CD14-positive monocyte (primary cell): ENCODE measurements around the gene ESRRA. TPM values are rescaled to one million over a fixed set of nuclear protein-coding genes. Genes with fewer than 3 reads are reported as not detected.
A peak's percentile ranks its signal among the peaks of the same experiment; 100 is the strongest.

Experiments
- DNase-seq, 3 donors: peaks; one replicate each; pipeline ENCODE4 v3.0.0-alpha.2; 2011 to 2022
- H2AFZ ChIP-seq: 2 replicates; pipeline ENCODE4 v1.6.0; 2012; ENCODE audit warnings: mild to moderate bottlenecking, low read depth, low read length, inconsistent platforms; ENCODE audit not compliant: insufficient read depth, poor library complexity, severe bottlenecking
- H3K27ac ChIP-seq, 2 donors: 1 replicate in 1 of 2; 2 replicates in 1 of 2; pipeline ENCODE4 v1.5.1; 2012 to 2013; ENCODE audit warnings: low read length in 2 of 2, control low read depth in 1 of 2, inconsistent platforms in 1 of 2, low read depth in 1 of 2, mild to moderate bottlenecking in 1 of 2
- H3K27me3 ChIP-seq, 2 donors: one replicate each; pipeline versions ENCODE4 v1.6.0 to v1.6.1; 2011 to 2013; ENCODE audit warnings: low read length in 2 of 2; ENCODE audit not compliant: control insufficient read depth in 2 of 2, insufficient read depth in 2 of 2
- H3K36me3 ChIP-seq, 2 donors: replicated peaks in 1 of 2; 1 replicate in 1 of 2; 2 replicates in 1 of 2; pipeline versions ENCODE4 v1.5.1 to v1.6.1; 2012 to 2013; ENCODE audit warnings: low read length in 2 of 2, control low read depth in 1 of 2, inconsistent platforms in 1 of 2, mild to moderate bottlenecking in 1 of 2; ENCODE audit not compliant: insufficient read depth in 2 of 2, control insufficient read depth in 1 of 2
- H3K4me1 ChIP-seq, 2 donors: 1 replicate in 1 of 2; 2 replicates in 1 of 2; pipeline versions ENCODE4 v1.5.1 to v1.6.1; 2012 to 2013; ENCODE audit warnings: low read length in 2 of 2, control low read depth in 1 of 2, inconsistent platforms in 1 of 2, mild to moderate bottlenecking in 1 of 2, moderate library complexity in 1 of 2; ENCODE audit not compliant: insufficient read depth in 2 of 2, control insufficient read depth in 1 of 2
- H3K4me2 ChIP-seq: replicated peaks from 2 replicates; pipeline ENCODE3; 2012; ENCODE audit warnings: low read length, moderate library complexity, mild to moderate bottlenecking; ENCODE audit not compliant: poor library complexity, severe bottlenecking; ENCODE audit errors: extremely low read depth
- H3K4me3 ChIP-seq, 3 experiments: fragments of 200-600 bp in 1 of 3; sonication (generic) in 1 of 3; replicated peaks in 1 of 3; 1 replicate in 2 of 3; 2 replicates in 1 of 3; pipeline ENCODE4 v1.5.1; 2011 to 2013; ENCODE audit warnings: low read length in 3 of 3, mild to moderate bottlenecking in 3 of 3, control low read depth in 2 of 3, low read depth in 2 of 3, inconsistent platforms in 1 of 3, moderate library complexity in 1 of 3
- H3K79me2 ChIP-seq: 2 replicates; pipeline ENCODE4 v1.6.0; 2012; ENCODE audit warnings: mild to moderate bottlenecking, control low read depth, inconsistent platforms, low read length, moderate library complexity; ENCODE audit not compliant: insufficient read depth
- H3K9ac ChIP-seq: 2 replicates; pipeline ENCODE4 v1.6.0; 2017; ENCODE audit warnings: low read length, mild to moderate bottlenecking; ENCODE audit not compliant: insufficient read depth, poor library complexity, severe bottlenecking
- H3K9me3 ChIP-seq, 2 donors: replicated peaks in 1 of 2; 1 replicate in 1 of 2; 2 replicates in 1 of 2; pipeline versions ENCODE4 v1.5.1 to v1.6.1; 2012 to 2013; ENCODE audit warnings: low read length in 2 of 2, control low read depth in 1 of 2; ENCODE audit not compliant: control insufficient read depth in 1 of 2, insufficient read depth in 1 of 2
- H4K20me1 ChIP-seq: 2 replicates; pipeline ENCODE4 v1.6.0; 2012; ENCODE audit warnings: mild to moderate bottlenecking, low read length, control low read depth, moderate library complexity; ENCODE audit not compliant: insufficient read depth
- H3K27ac Mint-ChIP-seq, 7 donors: one replicate each; pipeline ENCODE4 v1.8.0; 2020; ENCODE audit warnings: mild to moderate bottlenecking in 7 of 7, mixed read lengths in 7 of 7, moderate library complexity in 6 of 7, inconsistent platforms in 2 of 7
- H3K27me3 Mint-ChIP-seq, 3 donors: one replicate each; pipeline ENCODE4 v1.8.0; 2021 to 2022; ENCODE audit warnings: low read depth in 3 of 3, mild to moderate bottlenecking in 3 of 3, mixed read lengths in 3 of 3, moderate library complexity in 3 of 3, inconsistent platforms in 1 of 3
- H3K36me3 Mint-ChIP-seq, 2 donors: one replicate each; pipeline ENCODE4 v1.8.0; 2020; ENCODE audit warnings: mixed read lengths in 2 of 2, inconsistent platforms in 1 of 2, mild to moderate bottlenecking in 1 of 2
- H3K4me1 Mint-ChIP-seq: one replicate; pipeline ENCODE4 v1.8.0; 2020; ENCODE audit warnings: mild to moderate bottlenecking, mixed read lengths
- H3K4me3 Mint-ChIP-seq, 2 donors: one replicate each; pipeline ENCODE4 v1.8.0; 2020; ENCODE audit warnings: mild to moderate bottlenecking in 2 of 2, mixed read lengths in 2 of 2, moderate library complexity in 1 of 2
- H3K9me3 Mint-ChIP-seq, 7 donors: one replicate each; pipeline ENCODE4 v1.8.0; 2020 to 2022; ENCODE audit warnings: mixed read lengths in 7 of 7, mild to moderate bottlenecking in 6 of 7, moderate library complexity in 6 of 7, inconsistent platforms in 2 of 7
- WGBS: methylation state at CpG from one replicate; pipeline ENCODE4 v1.1.5; 2013; ENCODE audit warnings: missing lambda C conversion rate; ENCODE audit not compliant: insufficient coverage; 5-methylcytosine and 5-hydroxymethylcytosine counted together
- intact Hi-C, 2 donors: fragments of 100-400 bp; cut with micrococcal nuclease; formaldehyde crosslinking; loops; one replicate each; pipeline versions ENCODE4 v1.15.0 to v1.15.1; 2023
- polyA plus RNA-seq, 3 donors: library from polyadenylated mRNA; depleted of rRNA in 1 of 3; unstranded in 2 of 3; stranded (reverse) in 1 of 3; fragments of 300-500 nt in 2 of 3; fragments of >200 nt in 1 of 3; fragmentation: Illumina TruSeq in 2 of 3; gene quantifications; 1 replicate in 2 of 3; 2 replicates in 1 of 3; pipeline ENCODE4 v1.2.3, GENCODE V29; 2012 to 2021
- TF ChIP-seq, protein P1 (sequence below): fragments of 200-600 bp; IDR thresholded peaks from one replicate; pipeline ENCODE4 v1.8.0; 2022; ENCODE audit warnings: antibody characterized with exemption, mild to moderate bottlenecking

ESRRA gene
- polyA plus RNA-seq, 3 donors: 15.3 to 45.7 (median 18.3) TPM

DNA sequence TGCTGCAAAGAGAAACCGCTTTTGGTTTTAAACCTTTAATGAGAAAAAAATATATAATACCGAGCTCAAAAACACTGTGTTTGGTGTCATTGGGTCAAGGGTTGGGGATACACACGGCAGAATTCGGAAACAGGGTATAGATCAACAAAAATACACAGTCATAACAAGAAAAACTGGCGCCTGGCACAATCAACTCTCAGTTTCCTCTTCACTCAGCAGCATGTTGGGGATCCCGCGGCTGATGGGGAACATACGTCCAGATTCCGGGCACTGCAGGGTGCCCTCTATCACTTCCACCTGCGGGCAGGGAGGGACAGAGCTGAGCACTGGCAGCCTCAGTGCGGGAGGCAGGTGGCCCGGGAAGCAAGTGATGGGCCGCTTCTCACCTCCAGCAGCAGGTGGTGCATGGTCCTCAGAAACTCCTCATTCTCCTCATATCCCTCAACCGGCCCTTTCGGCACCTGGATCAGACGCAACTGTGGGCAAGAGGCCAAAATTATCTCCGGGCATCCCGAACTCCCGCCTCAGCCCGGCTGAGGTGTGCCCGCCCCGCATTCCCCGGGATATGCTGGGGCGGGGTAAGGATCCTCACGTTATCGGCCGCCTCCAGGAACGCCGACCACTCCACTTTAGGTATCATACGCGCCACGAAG lies 11.5 kb downstream of the ESRRA start:
- Histone ChIP-seq H3K27ac (peak overlapping the region; percentile 96 to 97), H3K9me3 (no peaks in the 10 kb centered on the region), H2AFZ (peak overlapping the region; percentile 82), H3K36me3 (peaks cover 46 to 56% of the 10 kb centered on the region in 2 donors), H3K9ac (peak overlapping the region; percentile 83), H3K79me2 (peaks cover 20% of the 10 kb centered on the region), H3K4me1 (peaks cover 28 to 43% of the 10 kb centered on the region in 2 donors), H3K27me3 (no peaks in the 10 kb centered on the region), H3K4me3 (peak overlapping the region; percentile 49 to 91 (median 69)), H3K4me2 (peak overlapping the region; percentile 95), H4K20me1 (peaks cover 44% of the 10 kb centered on the region)
- 4% methylated on average over 28 of the region's 32 CpGs for WGBS
- Mint-ChIP-seq H3K36me3 (peaks cover 44 to 62% of the 10 kb centered on the region in 2 donors), H3K4me3 (peak overlapping the region; percentile 88 to 94), H3K27ac (peak overlapping the region; percentile 98 to 99 (median 99)), H3K4me1 (peaks cover 37% of the 10 kb centered on the region), H3K27me3 (no peaks in the 10 kb centered on the region), H3K9me3 (no peaks in the 10 kb centered on the region)
- no peak for DNase-seq
- TF ChIP-seq, protein P1, sequence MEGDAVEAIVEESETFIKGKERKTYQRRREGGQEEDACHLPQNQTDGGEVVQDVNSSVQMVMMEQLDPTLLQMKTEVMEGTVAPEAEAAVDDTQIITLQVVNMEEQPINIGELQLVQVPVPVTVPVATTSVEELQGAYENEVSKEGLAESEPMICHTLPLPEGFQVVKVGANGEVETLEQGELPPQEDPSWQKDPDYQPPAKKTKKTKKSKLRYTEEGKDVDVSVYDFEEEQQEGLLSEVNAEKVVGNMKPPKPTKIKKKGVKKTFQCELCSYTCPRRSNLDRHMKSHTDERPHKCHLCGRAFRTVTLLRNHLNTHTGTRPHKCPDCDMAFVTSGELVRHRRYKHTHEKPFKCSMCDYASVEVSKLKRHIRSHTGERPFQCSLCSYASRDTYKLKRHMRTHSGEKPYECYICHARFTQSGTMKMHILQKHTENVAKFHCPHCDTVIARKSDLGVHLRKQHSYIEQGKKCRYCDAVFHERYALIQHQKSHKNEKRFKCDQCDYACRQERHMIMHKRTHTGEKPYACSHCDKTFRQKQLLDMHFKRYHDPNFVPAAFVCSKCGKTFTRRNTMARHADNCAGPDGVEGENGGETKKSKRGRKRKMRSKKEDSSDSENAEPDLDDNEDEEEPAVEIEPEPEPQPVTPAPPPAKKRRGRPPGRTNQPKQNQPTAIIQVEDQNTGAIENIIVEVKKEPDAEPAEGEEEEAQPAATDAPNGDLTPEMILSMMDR: no peak
- intact Hi-C loops: loop anchor here (1.0 to 5.0 kb wide), 2 partner anchors 11 to 41 kb away; partner anchors contain the start of genes RPS6KA4 (in 2 of the 2) and ESRRA (in 1 of the 2)

GRCh38 chr11:64317325-64317960 lies 12.1 kb downstream of the ESRRA start, which contains the start of gene TRMT112:
Gene TRMT112 (minus strand): TSS chr11:64317559. CDS start chr11:64317526, 33 bp downstream.
- TF ChIP-seq, protein P1: no peak
- Histone ChIP-seq H3K27me3 (no peaks in the 10 kb centered on the region), H3K9me3 (no peaks in the 10 kb centered on the region), H3K9ac (peak within 1 kb of the TSS; percentile 83), H4K20me1 (peaks cover 41% of the 10 kb centered on the region), H3K4me3 (peak within 1 kb of the TSS; percentile 51 to 93 (median 91)), H3K79me2 (peaks cover 16% of the 10 kb centered on the region), H3K4me2 (peak within 1 kb of the TSS; percentile 95), H3K27ac (peak within 1 kb of the TSS; percentile 96 to 97), H2AFZ (peak within 1 kb of the TSS; percentile 82), H3K36me3 (peaks cover 48 to 60% of the 10 kb centered on the region in 2 donors), H3K4me1 (peaks cover 28 to 43% of the 10 kb centered on the region in 2 donors)
- Mint-ChIP-seq H3K27ac (peak within 1 kb of the TSS; percentile 98 to 99 (median 99)), H3K9me3 (no peaks in the 10 kb centered on the region), H3K4me3 (peak within 1 kb of the TSS; percentile 88 to 94), H3K27me3 (no peaks in the 10 kb centered on the region), H3K36me3 (peaks cover 47 to 62% of the 10 kb centered on the region in 2 donors), H3K4me1 (peaks cover 36% of the 10 kb centered on the region)
- intact Hi-C loops: loop anchor here (1.0 to 5.0 kb wide), 2 partner anchors 12 to 40 kb away; partner anchors contain the start of genes RPS6KA4 (in 2 of the 2) and ESRRA (in 1 of the 2)
- DNase-seq: peak; percentile 95 to 98 (median 98)
- under 1% methylated on average over 42 of the region's 43 CpGs for WGBS
